Measurements from ENCODE around the gene HOXC10.

The HOXC10 gene

GRCh38 chr12:53997204-53998109 lies 12.5 kb downstream of the HOXC10 start:
- no peak for DNase-seq (ENCODE audit: low read depth in 2 of 2)
- no peak for TF ChIP-seq CTCF (IDR thresholded peaks at IDR 0.05; ENCODE audit: low read depth, low read length)
- no peak overlapping the region for H3K4me3 ChIP-seq (replicated peaks in 1 of 2; ENCODE audit: low read depth in 2 of 2, low read length in 2 of 2)

DNA sequence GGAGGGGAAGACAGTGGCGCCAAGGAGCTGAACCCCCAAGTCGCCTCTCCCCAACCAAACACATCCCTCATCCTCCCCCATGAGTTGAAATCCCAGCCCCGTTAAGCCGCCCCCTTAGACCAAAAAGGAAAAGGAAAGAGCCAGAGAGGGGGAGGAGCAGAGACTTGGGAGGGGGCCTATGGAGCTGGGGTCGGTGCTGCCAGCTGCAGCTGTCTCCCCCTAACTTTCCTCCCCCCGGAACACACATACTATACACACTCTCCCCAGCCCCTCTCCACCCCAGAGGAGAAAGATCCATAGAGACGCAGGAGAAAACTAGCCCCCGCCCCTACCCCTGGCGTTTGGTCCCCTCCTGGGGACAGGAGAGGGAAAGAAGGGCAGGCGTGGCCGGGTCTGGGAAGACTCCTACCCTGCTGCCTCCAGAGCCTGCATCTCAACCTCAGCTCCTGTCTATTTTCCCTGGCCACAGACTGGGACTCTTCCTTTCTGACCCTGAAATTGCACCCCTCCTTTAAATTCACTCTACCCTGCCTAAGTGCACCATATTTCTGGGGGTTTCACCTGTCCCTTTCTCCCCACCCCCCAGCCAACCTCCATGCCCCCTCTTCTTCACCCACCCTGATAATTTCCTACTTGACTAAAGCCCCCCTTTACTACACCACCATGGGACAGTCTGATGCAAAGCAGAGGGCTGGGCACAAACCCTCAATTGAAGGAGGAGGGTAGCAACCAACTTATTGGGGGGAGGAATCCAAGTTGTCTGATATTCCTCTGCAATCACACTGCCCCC lies 13.4 kb downstream of the HOXC10 start:
- H3K4me3 ChIP-seq (replicated peaks in 1 of 2; ENCODE audit: low read depth in 2 of 2, low read length in 2 of 2) = no peak overlapping the region
- DNase-seq (ENCODE audit: low read depth in 2 of 2) = no peak
- TF ChIP-seq CTCF (IDR thresholded peaks at IDR 0.05; ENCODE audit: low read depth, low read length) = no peak

GRCh38 chr12:53998900-53999236 lies 13.9 kb downstream of the HOXC10 start:
- H3K4me3 ChIP-seq (replicated peaks in 1 of 2; ENCODE audit: low read depth in 2 of 2, low read length in 2 of 2) = no peak overlapping the region
- DNase-seq (ENCODE audit: low read depth in 2 of 2) = no peak

GRCh38 chr12:53999559-54000115 lies 14.7 kb downstream of the HOXC10 start:
- DNase-seq (ENCODE audit: low read depth in 2 of 2) = peak in 1 of 2 donors; percentile 32
- H3K4me3 ChIP-seq (replicated peaks in 1 of 2; ENCODE audit: low read depth in 2 of 2, low read length in 2 of 2) = no peak overlapping the region
- no peak for TF ChIP-seq CTCF (IDR thresholded peaks at IDR 0.05; ENCODE audit: low read depth, low read length)

More at GRCh38 chr12:53998900-53999236, 13.9 kb downstream of the HOXC10 start:
- no peak for TF ChIP-seq CTCF (IDR thresholded peaks at IDR 0.05; ENCODE audit: low read depth, low read length)

DNA sequence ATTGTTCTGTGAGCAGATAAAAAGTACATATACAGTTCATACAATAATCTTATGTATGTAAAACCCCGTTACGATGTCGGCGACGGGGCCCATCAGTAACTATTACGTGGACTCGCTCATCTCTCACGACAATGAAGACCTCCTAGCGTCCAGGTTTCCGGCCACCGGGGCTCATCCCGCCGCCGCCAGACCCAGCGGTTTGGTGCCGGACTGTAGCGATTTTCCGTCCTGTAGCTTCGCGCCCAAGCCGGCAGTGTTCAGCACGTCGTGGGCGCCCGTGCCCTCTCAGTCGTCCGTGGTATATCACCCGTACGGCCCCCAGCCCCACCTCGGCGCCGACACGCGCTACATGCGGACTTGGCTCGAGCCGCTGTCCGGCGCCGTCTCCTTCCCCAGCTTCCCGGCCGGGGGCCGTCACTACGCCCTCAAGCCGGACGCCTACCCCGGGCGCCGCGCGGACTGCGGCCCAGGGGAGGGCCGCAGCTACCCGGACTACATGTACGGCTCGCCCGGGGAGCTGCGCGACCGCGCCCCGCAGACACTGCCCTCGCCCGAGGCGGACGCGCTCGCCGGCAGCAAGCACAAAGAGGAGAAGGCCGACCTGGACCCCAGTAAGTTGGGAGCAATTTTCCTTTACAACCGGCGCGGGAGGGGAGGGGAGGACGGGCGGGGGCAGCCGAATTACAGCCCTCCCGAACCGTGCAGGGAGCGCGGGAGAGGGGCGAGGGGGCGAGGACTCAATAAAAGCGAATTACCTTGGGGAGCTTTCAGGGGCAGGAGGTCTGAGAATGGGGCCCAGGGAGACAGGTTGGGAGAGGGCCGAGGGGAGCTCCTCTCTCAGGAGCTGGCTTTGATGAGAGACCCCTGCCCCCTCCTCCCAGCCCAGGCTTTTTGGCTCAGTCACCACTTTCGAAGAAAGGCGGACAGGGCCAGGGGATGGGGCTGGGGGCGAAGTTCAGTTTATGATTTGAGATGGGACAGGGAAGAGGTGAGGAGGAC lies 15.5 kb downstream of the HOXC10 start, which contains the start of gene HOXC9:
HOXC9 (plus strand) TSS at position 46 of the 999 bp plus-strand sequence; CDS start at position 74, 28 bp downstream.
- TF ChIP-seq CTCF (IDR thresholded peaks at IDR 0.05; ENCODE audit: low read depth, low read length) = no peak
- H3K4me3 ChIP-seq (replicated peaks in 1 of 2; ENCODE audit: low read depth in 2 of 2, low read length in 2 of 2) = peak within 1 kb of the TSS in 1 of 2 donors; percentile 38
- no peak for DNase-seq (ENCODE audit: low read depth in 2 of 2)

Measured in cardiac fibroblast (primary cell).